GM06990 (cell line): ENCODE data around the gene NRARP.

ENCODE experiments used
- DNase-seq: peaks from one replicate; pipeline ENCODE4 v3.0.0-alpha.2; 2011; ENCODE audit not compliant: insufficient read length; ENCODE audit errors: extremely low read depth
- H3K27me3 ChIP-seq: replicated peaks from 2 replicates; pipeline ENCODE4 v1.6.0; 2011; ENCODE audit warnings: low read length; ENCODE audit not compliant: control insufficient read depth, insufficient read depth
- H3K36me3 ChIP-seq: 2 replicates; pipeline ENCODE4 v1.5.1; 2011; ENCODE audit warnings: low read length; ENCODE audit not compliant: control insufficient read depth, insufficient read depth
- H3K4me3 ChIP-seq: replicated peaks from 2 replicates; pipeline ENCODE4 v1.5.1; 2011; ENCODE audit warnings: low read depth, mild to moderate bottlenecking, control low read depth, low read length
- TF ChIP-seq, protein P1 (sequence below): IDR thresholded peaks from 2 replicates; pipeline ENCODE4 v1.5.1; 2011; ENCODE audit warnings: low read length, control low read depth, mild to moderate bottlenecking, inconsistent platforms; ENCODE audit not compliant: insufficient read depth, poor library complexity, severe bottlenecking

The NRARP gene

DNA sequence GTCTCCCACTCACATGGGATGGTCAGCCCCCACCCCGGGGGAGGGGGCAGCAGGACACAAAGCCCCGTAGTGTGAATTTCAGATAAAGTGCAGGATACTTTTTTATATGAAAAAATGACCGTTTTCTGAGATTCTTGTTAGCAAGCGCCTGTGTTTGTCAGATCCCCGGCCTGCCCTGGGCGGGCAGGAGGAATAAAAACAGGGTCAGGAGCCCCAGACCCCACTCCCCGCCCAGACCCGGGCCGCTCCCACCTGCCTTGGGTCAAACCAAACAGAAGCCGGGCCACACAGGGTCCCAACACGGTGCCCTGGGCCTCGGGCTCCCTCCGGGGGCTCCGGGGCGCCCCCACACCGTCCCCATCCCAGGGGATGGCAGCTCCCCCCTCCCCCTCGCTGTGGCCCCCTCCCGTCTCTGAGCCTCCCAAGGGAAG lies 13.5 kb upstream of the NRARP start:
- Histone ChIP-seq H3K4me3 (no peak overlapping the region; the same call in 1 of the 2 replicates), H3K36me3 (no peaks in the 10 kb centered on the region), H3K27me3 (no peaks in the 10 kb centered on the region)
- TF ChIP-seq, protein P1, sequence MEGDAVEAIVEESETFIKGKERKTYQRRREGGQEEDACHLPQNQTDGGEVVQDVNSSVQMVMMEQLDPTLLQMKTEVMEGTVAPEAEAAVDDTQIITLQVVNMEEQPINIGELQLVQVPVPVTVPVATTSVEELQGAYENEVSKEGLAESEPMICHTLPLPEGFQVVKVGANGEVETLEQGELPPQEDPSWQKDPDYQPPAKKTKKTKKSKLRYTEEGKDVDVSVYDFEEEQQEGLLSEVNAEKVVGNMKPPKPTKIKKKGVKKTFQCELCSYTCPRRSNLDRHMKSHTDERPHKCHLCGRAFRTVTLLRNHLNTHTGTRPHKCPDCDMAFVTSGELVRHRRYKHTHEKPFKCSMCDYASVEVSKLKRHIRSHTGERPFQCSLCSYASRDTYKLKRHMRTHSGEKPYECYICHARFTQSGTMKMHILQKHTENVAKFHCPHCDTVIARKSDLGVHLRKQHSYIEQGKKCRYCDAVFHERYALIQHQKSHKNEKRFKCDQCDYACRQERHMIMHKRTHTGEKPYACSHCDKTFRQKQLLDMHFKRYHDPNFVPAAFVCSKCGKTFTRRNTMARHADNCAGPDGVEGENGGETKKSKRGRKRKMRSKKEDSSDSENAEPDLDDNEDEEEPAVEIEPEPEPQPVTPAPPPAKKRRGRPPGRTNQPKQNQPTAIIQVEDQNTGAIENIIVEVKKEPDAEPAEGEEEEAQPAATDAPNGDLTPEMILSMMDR = no peak
- no peak for DNase-seq

DNA sequence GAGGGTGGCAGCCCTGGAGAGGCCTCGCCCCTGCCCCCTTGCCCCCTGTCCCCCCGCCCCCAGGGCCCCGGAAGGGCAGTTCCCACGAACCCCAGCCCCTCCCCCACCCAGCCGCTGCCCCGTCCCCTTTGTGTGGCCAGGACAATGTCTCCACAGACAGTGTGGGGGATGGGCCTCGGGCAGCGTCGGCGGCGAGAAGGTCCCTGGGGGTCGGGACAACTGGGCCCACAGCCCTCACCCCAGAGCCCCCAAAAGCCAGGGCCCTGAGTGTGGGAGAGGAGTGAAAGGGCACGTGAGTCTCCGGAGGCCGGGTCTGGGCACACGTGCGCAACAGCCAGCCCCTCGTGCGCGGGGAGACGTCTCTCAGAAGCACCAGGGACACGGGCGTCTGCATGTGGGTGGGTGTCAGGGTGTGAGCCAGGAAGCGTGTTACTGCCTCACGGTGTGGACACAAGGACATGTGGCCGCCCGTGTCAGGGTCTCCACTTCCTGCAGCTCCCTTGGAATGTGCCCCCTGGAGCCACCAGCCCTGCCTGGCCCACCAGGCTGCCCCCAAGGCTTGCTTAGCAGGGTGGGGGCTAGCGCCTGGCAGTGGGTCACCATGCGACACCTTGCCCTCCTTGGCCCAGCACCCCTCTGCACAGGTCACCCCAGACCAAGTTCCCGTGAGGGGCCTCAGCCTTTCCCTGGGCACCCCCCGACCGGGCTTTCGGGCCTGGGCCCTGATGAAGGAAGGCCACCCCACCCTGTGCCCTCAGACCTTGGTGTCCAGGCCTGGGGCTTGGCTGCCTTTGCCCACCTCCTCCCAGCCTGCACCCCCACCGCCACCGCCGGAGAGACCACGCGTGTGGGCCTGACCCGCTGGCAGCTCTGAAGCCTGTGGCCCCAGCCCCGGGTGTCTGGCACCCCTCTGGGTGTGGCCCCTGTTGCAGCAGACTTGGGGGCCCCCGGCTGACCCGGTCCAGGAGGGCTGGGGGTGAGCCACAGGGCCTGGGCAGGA lies 12.8 kb upstream of the NRARP start:
- H3K36me3 ChIP-seq = no peaks in the 10 kb centered on the region
- TF ChIP-seq, protein P1 = no peak
- peak; percentile 15 for DNase-seq
- no peaks in the 10 kb centered on the region for H3K27me3 ChIP-seq
- no peak overlapping the region for H3K4me3 ChIP-seq

DNA sequence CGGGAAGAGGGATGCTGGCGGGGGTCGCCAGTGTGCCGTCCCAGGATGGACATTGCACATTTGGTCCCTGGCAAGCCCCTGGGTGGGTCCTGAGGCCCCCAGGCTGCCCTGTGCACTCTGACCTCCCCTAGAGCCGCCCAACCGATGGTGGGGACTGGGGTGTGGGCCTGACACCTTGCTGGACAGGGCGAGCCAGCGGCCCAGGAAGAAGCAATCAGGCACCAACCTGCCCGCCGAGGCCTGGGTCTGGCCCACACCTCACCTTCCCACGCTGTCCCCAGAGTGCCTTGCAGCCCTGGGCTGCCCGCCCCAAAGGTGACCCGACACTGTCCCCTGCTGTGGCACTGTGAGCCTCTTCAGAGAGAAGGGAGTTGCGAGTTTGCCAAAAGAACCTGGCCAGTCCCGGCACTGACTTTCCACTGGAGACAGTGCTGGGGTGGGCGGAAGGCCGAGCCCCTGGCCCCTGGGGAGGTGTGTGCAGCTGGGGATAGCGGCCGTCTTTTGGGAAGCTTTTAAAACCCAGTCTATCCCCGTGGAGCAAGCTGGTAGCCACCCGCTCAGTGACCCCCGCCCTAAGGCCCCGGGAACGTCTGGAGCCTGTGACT lies 12.0 kb upstream of the NRARP start:
- TF ChIP-seq, protein P1 = no peak
- no peak for DNase-seq

DNA sequence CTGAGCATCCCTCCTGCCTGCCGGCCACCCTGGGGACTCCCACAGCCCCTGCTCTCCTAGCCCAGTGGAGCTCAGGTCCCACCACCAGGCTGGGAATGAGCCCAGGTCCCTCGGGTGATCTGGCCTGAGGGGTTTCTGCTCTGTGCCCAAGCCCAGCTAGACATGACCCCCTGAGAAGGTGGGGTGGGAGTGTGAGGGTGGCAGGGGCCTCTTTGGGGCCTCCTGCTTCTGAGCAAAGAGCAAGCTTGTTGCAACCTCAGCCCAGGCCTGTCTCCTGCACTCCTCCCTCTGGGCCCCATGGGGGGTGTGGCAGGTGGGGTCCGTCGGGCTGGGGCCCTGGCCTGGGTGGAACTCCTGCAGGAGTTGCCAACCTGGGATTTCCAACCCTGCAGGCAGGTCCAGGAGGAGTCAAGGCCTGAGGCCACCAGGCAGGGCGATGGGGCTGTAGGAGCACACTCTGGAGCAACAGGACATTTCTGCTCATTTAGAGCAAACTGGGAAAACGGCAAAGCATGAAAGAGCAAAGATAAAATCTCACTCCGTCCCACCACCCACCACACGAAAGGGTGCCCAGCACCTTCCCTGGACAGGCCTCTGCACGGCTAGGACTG lies 11.4 kb upstream of the NRARP start:
- TF ChIP-seq, protein P1 = no peak
- H3K36me3 ChIP-seq = no peaks in the 10 kb centered on the region
- no peaks in the 10 kb centered on the region for H3K27me3 ChIP-seq
- no peak overlapping the region for H3K4me3 ChIP-seq
- no peak for DNase-seq

More for the DNA sequence above, 12.0 kb upstream of the NRARP start:
- no peak overlapping the region for H3K4me3 ChIP-seq
- H3K27me3 ChIP-seq = no peaks in the 10 kb centered on the region
- H3K36me3 ChIP-seq = no peaks in the 10 kb centered on the region

DNA sequence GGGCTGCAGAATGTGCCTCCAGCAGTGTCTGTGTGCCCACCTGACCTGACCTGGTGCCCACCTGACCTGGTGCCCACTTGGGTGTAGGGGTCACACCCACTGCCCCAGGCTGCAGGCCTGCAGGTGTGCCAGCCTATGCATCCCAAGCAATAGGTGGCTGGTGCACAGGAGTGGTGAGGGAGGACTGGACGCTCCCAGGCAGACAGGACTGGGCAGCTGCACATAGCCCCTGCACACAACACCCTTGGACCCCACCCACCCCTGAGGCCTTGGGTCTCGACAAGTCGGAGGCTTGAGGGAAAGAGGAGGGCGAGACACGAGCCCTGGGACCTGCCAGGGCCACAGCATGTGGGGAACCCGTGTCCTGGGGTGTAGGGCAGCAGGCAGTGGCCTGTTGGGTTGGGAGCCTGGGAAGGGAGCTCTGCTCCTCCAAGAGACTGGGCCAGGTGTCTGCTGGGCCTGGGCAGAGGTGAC lies 10.8 kb upstream of the NRARP start:
- DNase-seq = no peak
- no peaks in the 10 kb centered on the region for H3K27me3 ChIP-seq
- no peaks in the 10 kb centered on the region for H3K36me3 ChIP-seq
- no peak overlapping the region for H3K4me3 ChIP-seq
- TF ChIP-seq, protein P1 = no peak
